Mucosa of descending colon (tissue), 3 donors: ENCODE data around the gene PIK3CB. TPM values are rescaled to one million over a fixed set of nuclear protein-coding genes. Genes with fewer than 3 reads are reported as not detected.

Experiments used
- ATAC-seq: fragments of 200-7000 bp; cut with Tn5 transposase; one replicate; pipeline ENCODE4 v1.9.1; 2020; ENCODE audit warnings: mild to moderate bottlenecking, moderate library complexity
- DNase-seq, 3 donors: peaks; one replicate each; pipeline ENCODE4 v3.0.0-alpha.2; 2020
- H3K36me3 ChIP-seq: fragments of 200-600 bp; one replicate; pipeline ENCODE4 v1.8.0; 2021; ENCODE audit warnings: low read depth, mild to moderate bottlenecking
- H3K4me1 ChIP-seq: fragments of 200-600 bp; one replicate; pipeline ENCODE4 v1.8.0; 2021; ENCODE audit warnings: low read depth, mild to moderate bottlenecking
- H3K4me3 ChIP-seq: fragments of 200-600 bp; one replicate; pipeline ENCODE4 v1.8.0; 2021; ENCODE audit warnings: mild to moderate bottlenecking
- H3K9me3 ChIP-seq: fragments of 200-600 bp; one replicate; pipeline ENCODE4 v1.8.0; 2021; ENCODE audit warnings: mild to moderate bottlenecking
- intact Hi-C, 2 donors: fragments of 100-400 bp; cut with DNase I in 1 of 2; cut with micrococcal nuclease in 1 of 2; formaldehyde crosslinking; loops; one replicate each; pipeline versions ENCODE4 v1.11.0 to v1.11.1; 2022; cut with DNase I, micrococcal nuclease
- total RNA-seq, 3 donors: library from RNA; stranded (reverse); fragmentation: NEBNext Ultra II Directional in 2 of 3; extraction: Animal tissue kit (Norgen Biotek cat#: 25700) in 2 of 3; gene quantifications; one replicate each; pipeline versions ENCODE4 v1.2.1 to v1.2.4, GENCODE V29; 2021 to 2023
- TF ChIP-seq, protein P1 (sequence below): fragments of 200-600 bp; IDR thresholded peaks from one replicate; pipeline ENCODE4 v1.8.0; 2022; ENCODE audit warnings: antibody characterized with exemption, mild to moderate bottlenecking
- donor health status: DM: no; HTN: no; CAD: no; lungs with moderate emphysema.
- donor health status: DM: no; HTN: no; CAD: no.
- donor health status: DM: no; HTN: yes; CAD: no.

Gene PIK3CB
- total RNA-seq, 3 donors from 2014 or later, result 44.3 to 57.9 (median 51.8) TPM

DNA sequence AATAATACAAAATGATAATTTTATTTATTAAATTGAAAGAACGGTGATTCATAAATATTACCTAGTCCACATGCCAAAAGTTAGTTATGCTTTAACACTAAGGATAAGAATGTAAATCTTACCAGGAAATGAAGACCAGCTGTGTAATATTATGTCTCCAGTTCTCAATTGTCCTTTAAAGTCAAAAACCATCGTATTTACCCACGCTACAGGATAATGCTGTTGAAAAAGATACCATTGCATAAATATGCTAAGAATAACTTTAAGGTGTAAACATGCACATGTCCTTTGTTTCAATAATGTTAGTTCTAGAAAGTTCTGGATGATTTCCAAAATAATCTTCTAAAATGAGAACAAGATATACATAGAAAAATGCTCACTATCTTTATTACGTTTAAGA, 122.6 kb downstream of the PIK3CB start:
- Histone ChIP-seq H3K9me3 (no peaks in the 10 kb centered on the region), H3K4me3 (no peak overlapping the region), H3K36me3 (no peaks in the 10 kb centered on the region), H3K4me1 (no peaks in the 10 kb centered on the region)
- ATAC-seq (no peak), DNase-seq (no peak)
- intact Hi-C loops, result no loop called here
- TF ChIP-seq, protein P1, sequence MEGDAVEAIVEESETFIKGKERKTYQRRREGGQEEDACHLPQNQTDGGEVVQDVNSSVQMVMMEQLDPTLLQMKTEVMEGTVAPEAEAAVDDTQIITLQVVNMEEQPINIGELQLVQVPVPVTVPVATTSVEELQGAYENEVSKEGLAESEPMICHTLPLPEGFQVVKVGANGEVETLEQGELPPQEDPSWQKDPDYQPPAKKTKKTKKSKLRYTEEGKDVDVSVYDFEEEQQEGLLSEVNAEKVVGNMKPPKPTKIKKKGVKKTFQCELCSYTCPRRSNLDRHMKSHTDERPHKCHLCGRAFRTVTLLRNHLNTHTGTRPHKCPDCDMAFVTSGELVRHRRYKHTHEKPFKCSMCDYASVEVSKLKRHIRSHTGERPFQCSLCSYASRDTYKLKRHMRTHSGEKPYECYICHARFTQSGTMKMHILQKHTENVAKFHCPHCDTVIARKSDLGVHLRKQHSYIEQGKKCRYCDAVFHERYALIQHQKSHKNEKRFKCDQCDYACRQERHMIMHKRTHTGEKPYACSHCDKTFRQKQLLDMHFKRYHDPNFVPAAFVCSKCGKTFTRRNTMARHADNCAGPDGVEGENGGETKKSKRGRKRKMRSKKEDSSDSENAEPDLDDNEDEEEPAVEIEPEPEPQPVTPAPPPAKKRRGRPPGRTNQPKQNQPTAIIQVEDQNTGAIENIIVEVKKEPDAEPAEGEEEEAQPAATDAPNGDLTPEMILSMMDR, result no peak

GRCh38 chr3:138705675-138706074, 129.1 kb downstream of the PIK3CB start:
- no peak for DNase-seq
- H3K9me3 ChIP-seq, result no peaks in the 10 kb centered on the region
- TF ChIP-seq, protein P1, result no peak
- H3K36me3 ChIP-seq, result no peaks in the 10 kb centered on the region
- ATAC-seq, result no peak
- H3K4me3 ChIP-seq, result no peak overlapping the region
- intact Hi-C loops, result loop anchor here in 1 of 2 donors (10.0 kb wide), 1 partner anchor 219 kb away; no protein-coding TSS in a partner anchor
- H3K4me1 ChIP-seq, result no peaks in the 10 kb centered on the region

DNA sequence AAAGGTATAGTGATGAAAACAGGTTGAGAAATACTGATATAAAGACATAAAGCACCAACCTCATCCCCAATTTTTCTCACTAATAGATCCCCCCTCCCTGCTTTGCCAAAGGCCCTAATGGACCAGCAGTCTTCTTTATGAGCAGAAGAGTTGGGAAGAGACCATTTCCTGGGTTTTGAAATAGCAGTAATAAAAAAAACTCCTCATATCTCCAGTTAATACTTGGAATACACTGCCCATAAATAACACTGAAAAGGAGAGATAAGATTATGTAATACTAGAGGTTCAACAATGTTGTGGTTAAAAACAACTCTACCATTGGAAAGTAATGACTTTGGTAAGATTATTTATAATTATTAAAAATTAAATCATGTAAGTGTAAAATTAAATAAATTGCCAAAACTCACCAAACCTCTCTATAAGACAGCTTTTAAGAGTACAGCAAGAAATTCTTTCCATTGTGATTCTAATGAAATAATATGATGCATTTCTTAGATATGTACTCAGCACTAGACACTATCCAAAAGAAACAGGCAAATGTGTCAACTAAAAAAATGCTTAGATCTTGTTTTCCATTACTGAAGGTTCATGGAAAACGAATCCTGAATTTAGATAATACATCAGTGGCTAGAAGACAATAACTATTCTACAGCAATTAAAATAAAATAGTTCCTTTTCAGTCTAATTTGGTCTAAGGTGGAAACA, 137.9 kb downstream of the PIK3CB start:
- TF ChIP-seq, protein P1, result no peak
- no peak overlapping the region for H3K4me3 ChIP-seq
- no peaks in the 10 kb centered on the region for H3K9me3 ChIP-seq
- ATAC-seq (no peak), DNase-seq (no peak)
- intact Hi-C loops, result loop anchor here in 1 of 2 donors (10.0 kb wide), 1 partner anchor 228 kb away; no protein-coding TSS in a partner anchor
- no peaks in the 10 kb centered on the region for H3K4me1 ChIP-seq
- no peaks in the 10 kb centered on the region for H3K36me3 ChIP-seq

GRCh38 chr3:138694287-138695007, 140.3 kb downstream of the PIK3CB start:
- intact Hi-C loops, result loop anchor here in 1 of 2 donors (10.0 kb wide), 1 partner anchor 230 kb away; no protein-coding TSS in a partner anchor
- no peaks in the 10 kb centered on the region for H3K9me3 ChIP-seq
- no peaks in the 10 kb centered on the region for H3K4me1 ChIP-seq
- TF ChIP-seq, protein P1, result no peak
- no peak overlapping the region for H3K4me3 ChIP-seq
- ATAC-seq, result peak; percentile 57
- no peak for DNase-seq
- H3K36me3 ChIP-seq, result no peaks in the 10 kb centered on the region

DNA sequence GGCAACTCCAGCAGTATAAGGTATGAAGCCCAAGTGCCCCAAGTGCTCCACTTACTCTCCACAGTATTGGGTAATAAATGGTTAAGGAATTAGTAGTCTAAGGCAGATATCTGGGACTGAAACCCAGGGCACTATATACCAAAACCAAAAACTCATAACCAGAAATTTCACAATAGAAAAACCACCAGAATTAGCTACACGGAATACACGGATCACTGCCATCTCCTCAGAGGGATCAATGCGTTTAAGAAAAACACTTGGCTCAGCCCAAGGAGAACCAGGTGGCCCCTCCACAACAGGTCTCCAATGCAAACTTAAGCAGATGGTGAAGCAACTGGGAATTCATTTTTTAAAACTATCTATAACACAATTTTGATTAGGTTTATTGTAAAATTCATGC, 142.6 kb downstream of the PIK3CB start:
- Histone ChIP-seq H3K4me3 (no peak overlapping the region), H3K9me3 (no peaks in the 10 kb centered on the region), H3K36me3 (no peaks in the 10 kb centered on the region), H3K4me1 (no peaks in the 10 kb centered on the region)
- TF ChIP-seq, protein P1, result no peak
- no peak for ATAC-seq
- intact Hi-C loops, result loop anchor here in 1 of 2 donors (10.0 kb wide), 1 partner anchor 233 kb away; no protein-coding TSS in a partner anchor
- DNase-seq, result no peak
